Stimulated activated CD4-positive, alpha-beta T cell treated with anti-CD3 and anti-CD28 coated beads, Interleukin-4, amount 100 ng/mL, for 24 hours (primary cell): Measurements from ENCODE around the gene CRIM1.

Experiments
- DNase-seq: peaks from one replicate; pipeline ENCODE4 v3.0.0-alpha.2; 2020

Gene CRIM1

DNA sequence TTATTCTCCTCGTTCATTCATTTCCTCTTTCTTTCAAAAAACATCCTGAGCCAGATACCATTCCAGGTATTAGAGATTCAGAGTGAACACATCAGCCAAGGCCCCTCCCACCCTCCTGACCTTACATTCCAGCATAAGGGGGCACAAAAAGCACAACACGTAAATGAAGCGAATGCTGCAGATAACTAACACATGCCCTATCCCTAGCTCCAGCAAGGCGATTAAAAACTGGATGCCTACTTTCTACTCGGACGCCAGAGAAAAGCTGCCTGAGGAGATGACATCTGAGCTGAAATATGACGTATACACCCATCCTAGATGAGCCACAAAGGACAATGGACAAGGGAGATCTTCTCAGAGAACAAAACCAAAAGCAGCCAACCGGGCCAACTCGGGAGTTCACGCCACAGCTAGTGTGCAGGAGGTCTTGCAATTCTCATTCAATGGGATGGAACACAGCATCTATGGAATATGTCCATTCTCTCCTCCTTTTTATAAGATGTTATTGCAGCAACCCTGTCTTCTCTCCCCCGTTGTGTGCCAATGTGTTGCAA is 208.9 kb downstream of the CRIM1 start:
- DNase-seq = no peak

DNA sequence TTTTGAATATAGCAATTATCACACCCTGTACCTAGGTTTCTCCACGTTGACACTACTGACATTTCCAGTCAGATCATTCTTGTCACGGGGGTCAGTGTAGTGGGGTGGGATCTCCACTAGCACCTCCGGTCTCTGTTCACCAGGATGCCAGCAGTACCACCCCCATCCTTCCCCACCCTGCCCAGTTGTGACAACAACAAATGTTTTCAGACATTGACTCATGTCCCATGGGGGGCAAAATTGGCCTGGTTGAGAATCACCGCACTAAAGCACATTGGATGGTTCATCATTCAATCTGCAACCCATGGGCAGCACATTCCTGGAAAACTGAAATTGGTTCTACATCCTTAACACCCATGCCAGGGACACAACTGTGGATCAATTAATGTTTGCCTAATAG is 210.1 kb downstream of the CRIM1 start:
- DNase-seq = no peak

DNA sequence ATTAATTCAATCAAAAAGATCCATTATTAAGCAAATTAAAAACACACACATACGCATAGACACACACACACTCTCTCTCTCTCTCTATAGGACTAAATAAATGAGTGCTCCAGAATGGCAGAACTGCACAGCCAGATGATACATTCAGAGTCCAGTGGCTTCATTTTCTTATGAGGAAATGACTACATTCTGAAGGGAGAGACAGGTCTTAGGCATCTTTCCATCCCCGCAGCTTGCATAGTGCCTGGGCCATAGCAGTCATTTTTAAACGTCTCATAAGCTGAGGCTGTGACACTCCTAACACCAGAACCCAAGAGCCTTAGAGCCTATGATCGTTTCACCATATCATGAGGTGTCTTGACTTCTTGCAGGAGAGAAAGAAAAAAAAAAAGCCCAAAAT is 211.3 kb downstream of the CRIM1 start:
- DNase-seq = no peak

DNA sequence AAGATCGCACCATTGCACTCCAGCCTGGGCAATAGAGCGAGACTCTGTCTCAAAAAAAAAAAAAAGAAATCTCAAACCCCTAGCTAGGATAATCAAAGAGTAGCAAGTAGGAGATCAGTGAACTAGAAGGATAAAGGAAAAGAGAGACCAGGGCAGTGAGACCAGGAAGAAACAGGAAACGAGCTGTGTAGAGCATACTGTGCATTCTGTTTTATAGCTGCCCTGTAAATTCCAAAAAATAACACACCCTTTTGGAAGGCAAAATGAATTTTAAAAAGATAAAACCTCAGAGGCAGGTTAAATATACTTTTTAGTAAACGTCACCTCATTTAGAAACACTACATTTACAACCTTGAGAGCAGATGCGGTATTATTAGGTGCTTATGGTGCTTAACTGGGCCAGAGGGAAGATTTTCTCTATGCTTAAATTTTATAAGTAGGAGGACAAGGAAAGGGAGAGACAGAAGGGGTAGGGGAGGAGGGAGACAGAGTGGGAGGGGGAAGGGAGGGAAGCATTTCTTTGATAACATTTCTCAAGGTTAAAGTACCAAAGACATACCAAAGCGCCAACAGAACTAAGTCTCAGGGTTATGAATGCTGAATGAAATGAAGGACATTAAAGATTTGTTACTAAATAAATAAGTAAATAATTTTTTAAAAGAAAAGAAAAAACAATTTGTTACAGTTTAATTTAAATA is 212.3 kb downstream of the CRIM1 start:
- DNase-seq = no peak

DNA sequence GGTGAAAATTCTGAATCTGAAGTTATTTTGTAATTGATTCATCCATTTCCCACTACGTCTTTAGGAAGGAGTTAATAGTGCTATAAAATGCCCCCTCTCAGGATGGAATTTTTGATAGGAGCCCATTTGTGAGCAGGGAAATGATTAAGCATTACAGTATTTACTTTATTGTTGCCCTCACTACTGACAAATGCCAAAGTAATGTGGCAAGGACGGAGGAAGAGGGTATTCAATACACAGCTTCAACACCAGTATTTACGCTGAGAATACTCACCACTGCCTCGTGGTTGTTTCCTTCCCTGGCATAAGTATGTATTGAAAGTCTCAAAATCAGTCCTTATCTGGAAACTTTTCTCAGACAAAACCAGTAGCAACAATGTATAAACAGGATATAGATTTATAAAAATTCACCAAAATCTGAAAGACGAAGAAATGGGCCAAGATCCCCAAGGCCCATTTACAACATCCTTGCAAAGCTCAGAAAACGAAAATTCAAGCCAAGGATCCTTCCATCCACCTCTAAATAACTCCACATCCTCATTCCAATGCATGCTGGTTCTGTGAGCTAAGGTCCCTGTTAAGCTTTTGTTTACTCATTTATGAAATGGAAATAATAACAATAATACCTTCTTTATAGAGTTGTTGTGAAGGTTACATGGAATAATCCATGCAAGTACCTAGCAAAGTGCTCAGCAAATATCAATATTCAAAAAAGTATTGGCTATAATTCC is 213.1 kb downstream of the CRIM1 start:
- no peak for DNase-seq

DNA sequence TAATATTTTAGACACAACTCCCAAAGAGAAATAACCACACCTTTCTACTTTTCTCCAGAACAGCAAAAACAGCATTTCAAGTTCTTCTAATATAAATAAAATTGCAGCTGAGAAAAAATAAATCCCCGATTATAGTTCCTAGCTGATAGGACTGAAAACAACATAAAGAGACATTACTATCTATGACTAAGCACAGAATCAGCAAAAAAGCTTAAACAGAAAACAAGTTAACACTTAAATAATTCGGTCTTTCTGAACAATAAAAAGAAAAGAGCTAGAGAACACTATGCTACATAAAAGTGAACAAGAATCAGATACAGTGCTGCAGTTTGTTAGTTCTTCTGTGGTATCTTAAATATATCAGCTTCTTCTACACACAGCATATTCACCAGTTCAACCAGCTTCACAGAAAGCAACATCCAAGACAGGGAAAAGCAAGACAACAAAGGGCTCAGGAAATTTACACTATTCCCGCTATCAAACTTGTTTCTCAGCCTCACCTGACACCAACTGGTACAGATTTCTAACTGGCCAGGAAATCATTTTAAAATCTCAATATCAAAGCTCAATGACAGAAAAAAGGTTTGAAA is 213.8 kb downstream of the CRIM1 start:
- no peak for DNase-seq

DNA sequence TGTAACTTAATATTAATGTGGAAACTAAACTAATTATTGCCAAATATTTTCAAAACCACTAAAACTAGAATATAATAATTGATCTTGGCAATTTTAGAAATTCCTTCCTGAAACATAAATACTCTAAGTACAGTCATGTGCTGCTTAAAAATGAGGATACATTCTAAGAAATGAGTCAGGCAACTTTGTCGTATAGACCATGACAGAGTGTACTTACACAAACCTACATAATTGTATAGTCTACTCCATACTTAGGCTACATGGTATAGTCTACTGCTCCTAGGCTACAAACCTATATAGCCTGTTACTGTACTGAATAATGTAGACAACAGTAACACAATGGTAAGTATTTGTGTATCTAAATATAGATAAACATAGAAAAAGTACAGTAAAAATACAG is 214.8 kb downstream of the CRIM1 start:
- no peak for DNase-seq

DNA sequence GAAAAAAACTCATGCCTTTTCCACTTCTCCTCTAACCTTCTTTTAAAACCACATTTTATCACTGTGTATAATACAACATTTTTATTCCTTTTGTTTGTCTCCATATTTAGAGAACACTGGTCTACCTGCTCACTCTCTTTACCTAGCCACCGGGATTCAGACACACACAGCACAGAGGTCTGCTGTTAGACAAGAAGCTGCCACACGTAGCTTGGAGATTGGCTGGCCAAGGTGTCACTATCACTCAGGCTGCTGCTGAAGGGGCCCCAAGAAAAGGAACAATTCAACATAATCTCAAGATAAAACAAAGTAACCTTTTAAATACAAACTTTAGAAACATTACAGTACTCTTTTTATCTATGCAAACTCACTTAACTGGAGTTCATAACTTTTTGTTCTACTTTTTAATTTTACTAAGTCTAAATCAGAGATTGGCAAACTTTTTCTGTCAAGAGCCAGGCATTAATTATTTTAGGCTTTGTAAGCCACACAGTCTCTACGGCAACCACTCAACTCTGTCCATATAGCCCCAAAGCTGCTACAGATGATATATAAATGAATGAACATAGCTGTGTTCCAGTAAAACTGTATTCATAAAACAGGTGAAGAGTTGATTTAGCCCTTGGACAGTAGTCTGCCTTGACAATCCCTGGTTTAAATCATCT is 216.6 kb downstream of the CRIM1 start:
- DNase-seq = no peak

DNA sequence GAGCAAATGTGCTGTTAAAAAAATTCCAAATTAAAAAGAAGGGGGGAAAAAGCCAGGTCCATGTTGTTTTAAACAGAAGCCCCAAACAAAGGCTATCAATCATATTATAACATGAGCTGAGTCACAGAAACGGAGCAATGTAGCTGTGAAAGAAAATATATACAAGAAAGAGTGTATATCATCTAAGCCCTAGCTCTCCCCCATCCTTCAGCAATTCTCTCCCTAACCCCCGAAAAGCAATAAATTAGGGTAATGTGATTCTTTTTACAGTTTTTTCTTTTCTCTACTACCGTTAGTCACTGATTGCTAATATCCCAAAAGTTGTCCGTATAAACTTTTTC is 217.1 kb downstream of the CRIM1 start:
- no peak for DNase-seq

DNA sequence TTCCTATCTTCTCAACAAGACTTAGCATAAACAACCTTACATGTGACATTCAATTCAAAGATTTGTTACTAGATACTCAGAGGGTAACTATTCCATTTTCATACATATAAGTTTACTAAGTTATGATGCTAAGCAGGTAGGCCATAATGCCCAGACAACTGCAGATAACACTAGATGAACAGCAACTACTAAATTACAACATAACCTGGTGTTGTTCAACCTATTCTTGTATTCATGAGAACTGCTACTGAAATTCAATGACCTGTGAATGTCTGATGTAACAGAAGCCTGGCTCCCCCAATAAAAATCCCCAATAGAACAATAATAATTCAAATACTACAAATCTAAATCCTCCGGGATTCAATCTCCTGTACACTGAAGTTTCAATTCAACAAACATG is 217.6 kb downstream of the CRIM1 start:
- DNase-seq = no peak

DNA sequence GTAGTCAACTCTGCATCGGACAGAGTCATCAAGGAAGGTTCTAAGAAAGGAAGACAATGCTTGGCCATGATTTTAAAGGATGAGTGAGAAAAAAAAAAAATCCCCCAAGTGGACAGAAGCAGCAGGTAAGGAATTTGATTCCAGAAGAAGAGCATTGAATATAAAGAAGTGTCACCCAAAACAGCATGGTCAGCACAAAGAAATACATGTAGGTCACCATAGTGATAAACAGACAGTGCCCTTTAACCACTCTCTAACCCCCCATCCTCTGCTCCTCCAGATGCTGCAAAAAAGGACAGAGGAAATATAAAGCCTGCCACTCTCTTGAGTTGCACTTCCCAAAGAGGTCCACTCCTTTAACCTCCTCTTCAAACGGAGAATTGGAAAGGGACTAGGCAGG is 219.0 kb downstream of the CRIM1 start:
- no peak for DNase-seq

DNA sequence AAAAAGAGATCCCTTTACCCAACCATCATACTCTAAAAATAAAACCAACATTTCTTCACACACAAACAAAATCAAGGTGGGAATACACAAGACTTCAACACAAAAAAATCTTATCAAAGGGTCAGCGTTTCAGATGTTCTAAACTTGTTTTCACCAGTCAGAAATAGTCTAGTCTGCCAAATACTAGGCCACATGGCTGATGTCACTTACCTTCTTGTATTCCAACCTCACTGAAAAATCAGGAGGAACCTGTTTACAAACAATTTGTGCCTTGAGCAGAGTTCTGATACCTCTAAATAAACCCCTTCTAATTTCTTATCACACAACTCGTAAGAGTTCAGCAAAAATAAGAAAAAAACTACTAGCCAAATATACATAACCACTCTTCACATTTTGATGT is 222.3 kb downstream of the CRIM1 start:
- DNase-seq = no peak

DNA sequence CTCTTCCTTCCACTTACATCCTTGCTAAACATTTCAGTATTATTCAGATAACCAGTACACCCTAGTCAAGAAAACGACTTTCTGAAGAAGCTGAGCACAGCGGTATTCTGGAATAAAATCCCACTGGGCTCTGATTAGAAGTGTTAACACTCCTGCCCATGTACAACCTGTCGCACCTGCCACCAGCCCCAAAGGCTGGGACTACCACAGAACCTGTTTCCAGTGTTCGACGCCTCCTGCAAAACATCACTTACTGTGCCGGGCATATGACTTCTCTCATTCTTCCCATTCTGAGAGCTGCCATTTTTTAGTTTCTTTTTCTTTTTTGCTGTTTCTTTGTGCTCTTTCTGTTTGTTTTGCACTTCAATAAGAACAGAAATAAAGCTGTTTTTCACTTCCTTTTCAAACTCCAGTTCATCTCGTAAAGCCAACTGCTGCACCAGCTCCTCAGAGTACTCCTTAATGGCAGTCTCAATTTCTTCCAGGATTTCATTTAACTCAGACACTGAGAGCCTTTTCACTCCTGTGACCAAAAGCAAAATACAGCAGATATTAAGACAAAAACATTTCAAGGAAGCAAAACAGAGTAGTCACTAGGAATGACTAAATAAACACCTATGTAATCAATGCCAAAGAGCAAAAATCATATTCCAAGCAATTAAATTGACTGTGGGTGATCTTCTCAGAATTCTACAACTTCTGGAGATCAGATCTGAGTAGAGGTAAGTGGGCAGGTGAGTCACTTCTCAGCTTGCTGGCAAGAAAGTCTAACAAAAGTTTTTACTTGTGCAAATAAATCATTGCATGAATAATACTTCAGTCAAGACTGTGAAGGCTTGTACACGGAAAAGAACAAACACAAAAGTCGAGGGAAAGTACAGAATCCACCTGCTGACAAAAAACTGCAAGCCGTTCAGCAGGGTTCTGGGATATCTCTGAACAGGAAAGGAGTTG is 223.0 kb downstream of the CRIM1 start:
- no peak for DNase-seq

DNA sequence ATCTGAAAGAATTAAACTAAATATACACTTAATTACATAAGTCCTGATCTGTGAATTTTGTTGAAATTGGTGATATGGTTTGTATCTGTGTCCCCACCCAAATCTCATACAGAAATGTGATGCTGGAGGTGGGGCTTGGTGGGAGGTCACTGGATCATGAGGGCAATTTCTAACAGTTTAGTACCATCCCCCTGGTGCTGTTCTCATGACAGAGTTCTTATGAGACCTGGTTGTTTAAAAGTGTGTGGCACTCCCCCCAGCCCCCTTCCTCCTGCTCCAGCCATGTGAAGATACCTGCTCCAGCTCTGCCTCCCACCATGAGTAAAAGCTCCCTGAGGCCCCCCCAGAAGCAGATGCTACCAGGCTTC is 223.7 kb downstream of the CRIM1 start:
- no peak for DNase-seq

DNA sequence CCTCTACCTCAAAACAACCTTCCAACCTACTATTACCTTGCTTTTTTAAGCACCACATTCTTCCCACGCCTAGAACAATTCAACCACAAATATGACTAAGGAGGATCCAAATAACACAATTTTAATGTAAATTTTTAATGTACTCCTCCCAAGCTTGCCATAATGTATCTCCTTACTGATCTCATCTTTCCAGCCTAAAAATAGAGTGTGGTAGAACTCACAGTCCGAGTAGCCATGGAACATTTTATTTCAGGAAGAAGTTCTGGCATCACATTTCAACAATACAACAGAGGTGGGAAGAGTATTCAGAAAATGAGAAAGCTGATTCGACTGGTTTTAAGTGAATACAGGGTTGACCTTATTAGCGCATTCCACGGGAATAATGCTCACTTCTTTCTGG is 227.0 kb downstream of the CRIM1 start:
- no peak for DNase-seq

DNA sequence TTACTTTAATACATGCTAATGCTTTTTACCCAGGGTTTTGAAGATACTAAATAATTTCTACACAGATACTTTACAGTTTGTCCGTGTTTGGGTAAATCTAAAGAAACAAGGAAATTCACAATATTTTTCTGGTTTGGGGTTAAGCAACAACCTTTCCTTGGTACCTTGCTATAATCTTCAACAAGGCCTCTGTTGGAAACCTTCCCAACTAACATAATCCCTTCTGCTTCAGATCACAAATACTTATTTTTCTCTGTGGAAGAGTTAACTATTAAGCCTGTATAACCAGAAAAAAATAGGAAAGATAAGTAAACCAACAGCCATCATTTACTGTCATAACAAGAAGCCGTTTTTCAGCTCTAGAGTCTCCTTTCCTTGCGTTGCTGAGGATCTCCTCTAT is 227.4 kb downstream of the CRIM1 start:
- DNase-seq = no peak

DNA sequence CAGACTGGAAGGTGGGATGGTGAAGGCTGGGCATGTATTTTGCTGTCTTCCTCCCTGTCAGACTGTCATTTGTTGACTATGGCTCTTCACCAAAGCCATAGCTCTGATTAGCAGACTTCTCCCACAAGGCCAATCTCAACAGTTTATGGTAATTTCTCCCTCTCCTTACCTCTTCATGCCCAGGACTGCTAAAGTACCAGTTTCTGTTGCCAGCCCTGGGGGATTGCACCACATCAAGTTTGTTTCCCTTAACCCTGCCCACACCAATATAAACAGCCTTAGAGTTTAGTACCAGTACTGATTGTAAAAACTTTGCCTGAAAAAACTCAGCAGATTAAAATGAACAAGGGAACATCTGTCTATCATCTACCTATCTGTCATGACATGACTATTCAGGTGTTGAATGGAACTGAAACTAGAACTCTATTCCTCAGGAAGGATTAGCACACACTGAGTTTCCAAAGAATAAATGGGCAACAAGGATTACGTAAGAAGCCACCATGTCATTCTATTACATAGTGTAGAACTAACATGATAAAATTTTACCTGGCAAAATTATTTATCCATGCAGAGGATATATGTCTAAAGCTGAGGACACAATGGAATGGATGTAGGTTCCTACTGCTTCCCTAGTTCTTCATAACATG is 228.7 kb downstream of the CRIM1 start:
- no peak for DNase-seq

DNA sequence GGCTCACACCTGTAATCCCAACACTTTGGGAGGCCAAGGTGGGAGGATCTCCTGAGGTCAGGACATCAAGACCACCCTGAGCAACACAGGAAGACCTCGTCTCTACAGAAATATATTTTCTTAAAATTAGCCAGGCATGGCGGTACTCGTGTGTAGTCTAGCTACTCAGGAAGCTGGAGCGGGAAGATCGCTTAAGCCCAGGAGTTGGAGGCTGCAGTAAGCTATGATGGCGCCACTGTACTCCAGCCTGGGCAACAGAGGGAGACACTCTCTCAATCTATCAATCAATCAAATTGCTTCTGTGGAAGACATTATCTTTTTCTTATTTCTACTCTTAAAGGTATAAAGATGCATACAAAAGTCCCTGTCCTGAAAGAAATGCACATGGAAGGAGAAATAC is 231.1 kb downstream of the CRIM1 start:
- DNase-seq = no peak

DNA sequence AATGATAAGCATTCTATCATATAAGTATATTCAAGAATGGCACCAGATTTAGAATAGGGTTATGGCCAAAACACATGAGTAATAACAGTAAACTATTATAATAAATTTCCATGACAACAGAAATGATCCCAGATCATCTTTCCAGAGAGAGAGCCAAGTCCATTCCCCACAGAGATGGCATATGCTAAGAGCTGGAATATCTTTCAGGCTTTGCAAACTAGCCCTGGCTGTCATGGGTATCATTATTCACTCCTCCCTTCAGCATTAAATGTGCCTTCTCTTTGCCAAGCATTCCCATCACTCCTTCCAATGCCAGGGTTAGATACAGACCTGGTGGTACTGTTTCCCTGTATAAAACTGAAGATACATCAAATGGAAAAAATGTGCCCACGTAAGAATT is 231.5 kb downstream of the CRIM1 start:
- no peak for DNase-seq

DNA sequence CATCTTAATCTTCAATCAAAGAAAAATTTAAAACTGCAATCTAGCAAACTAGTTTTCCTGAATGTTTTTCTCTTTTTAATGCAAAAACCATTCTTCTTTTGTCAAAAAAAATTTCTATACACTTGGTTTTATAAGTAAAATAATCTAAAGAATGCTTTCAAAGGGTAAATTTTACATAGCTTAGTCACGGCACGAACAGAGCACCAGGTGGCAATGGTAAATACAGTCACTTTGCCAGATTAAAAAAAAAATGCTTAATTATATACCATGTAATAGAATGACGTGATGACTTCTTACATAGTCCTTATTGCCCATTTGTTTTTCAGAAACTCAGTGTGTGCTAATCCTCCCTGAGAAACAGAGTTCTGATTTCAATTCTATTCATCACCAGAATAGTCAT is 232.0 kb downstream of the CRIM1 start:
- no peak for DNase-seq

DNA sequence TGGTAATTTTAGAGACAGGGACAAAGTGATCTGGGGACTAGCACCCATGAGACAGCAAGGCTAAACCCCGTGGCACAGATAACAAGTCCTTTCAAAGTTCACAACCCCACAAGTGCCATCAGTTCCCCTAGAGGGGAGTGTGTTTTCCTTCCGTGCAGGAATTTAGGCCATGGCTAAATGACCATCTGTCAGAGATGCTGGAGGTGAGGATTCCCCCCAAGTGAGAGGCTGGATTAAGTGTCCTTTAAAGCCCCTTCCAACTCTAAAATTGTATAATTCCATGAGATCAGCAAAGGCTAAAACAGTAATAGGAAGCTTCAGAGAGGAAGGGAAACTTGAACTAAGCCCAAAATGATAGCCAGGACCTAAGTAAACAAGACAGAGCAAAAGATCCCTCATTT is 233.7 kb downstream of the CRIM1 start:
- no peak for DNase-seq

DNA sequence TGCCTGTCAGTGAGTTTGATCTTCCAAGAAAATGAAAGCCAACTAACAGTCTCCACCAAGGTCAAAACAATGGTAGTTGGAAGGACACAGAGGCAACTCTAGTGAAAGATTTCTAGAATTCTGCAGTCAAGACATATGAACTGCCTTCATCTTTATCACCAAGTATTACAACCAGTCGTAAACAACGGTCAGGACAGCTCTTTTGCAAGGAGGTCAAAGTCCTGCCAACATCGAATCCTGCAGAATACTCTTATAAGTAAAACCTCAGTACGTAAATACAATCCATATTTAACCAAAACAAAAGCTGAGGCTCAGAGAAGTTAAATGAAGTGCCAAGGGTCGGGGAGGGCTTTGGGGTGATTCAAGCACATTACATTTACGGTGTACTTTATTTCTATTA is 239.3 kb downstream of the CRIM1 start:
- no peak for DNase-seq
